H1 (cell line): ENCODE data around the gene IQGAP1. TPM values are rescaled to one million over a fixed set of nuclear protein-coding genes. Genes with fewer than 3 reads are reported as not detected.

Experiments used
- CTCF ChIA-PET: fragments of 300-600 bp; sonication (Branson Sonifier 250); formaldehyde crosslinking; loops from one replicate; lab custom pipeline; 2021; ENCODE audit not compliant: partially characterized antibody; lab: Charles Lee
- POLR2A ChIA-PET: fragments of 300-600 bp; sonication (Branson Sonifier 250); formaldehyde crosslinking; loops from one replicate; lab custom pipeline; 2021; ENCODE audit warnings: inconsistent platforms; ENCODE audit not compliant: partially characterized antibody; lab: Charles Lee
- DNase-seq, 2 experiments: peaks; one replicate each; pipeline versions ENCODE4 v3.0.0 to v3.0.0-alpha.2; 2010 to 2022; ENCODE audit warnings: low spot score in 2 of 2, low read depth in 1 of 2, mixed read lengths in 1 of 2
- FAIRE-seq: peaks from 2 replicates; lab custom pipeline; 2011; peaks lifted over from hg19 to GRCh38; lab: Jason Lieb, UNC
- H2AFZ ChIP-seq: 2 replicates; pipeline ENCODE4 v1.8.1; 2012; ENCODE audit warnings: low read length, inconsistent platforms
- H2AK5ac ChIP-seq: 2 replicates; pipeline ENCODE4 v1.6.1; 2013; ENCODE audit warnings: low read depth, low read length
- H2BK120ac ChIP-seq: replicated peaks from 2 replicates; pipeline ENCODE3; 2013; ENCODE audit warnings: low read depth, low read length, inconsistent platforms
- H2BK12ac ChIP-seq: 2 replicates; pipeline ENCODE4 v1.6.1; 2013; ENCODE audit warnings: low read depth, low read length
- H2BK15ac ChIP-seq: 2 replicates; pipeline ENCODE4 v1.6.1; 2013; ENCODE audit warnings: low read length
- H2BK20ac ChIP-seq: 2 replicates; pipeline ENCODE4 v1.6.1; 2013; ENCODE audit warnings: low read length
- H2BK5ac ChIP-seq: 2 replicates; pipeline ENCODE4 v1.6.1; 2013; ENCODE audit warnings: low read depth, low read length
- H3K14ac ChIP-seq: 2 replicates; pipeline ENCODE4 v1.6.1; 2013; ENCODE audit warnings: inconsistent platforms; ENCODE audit not compliant: insufficient read length
- H3K18ac ChIP-seq: 2 replicates; pipeline ENCODE4 v1.6.1; 2013; ENCODE audit warnings: low read length; ENCODE audit errors: extremely low read depth
- H3K23ac ChIP-seq: 2 replicates; pipeline ENCODE4 v1.6.1; 2013; ENCODE audit warnings: inconsistent platforms; ENCODE audit not compliant: insufficient read length
- H3K23me2 ChIP-seq: 2 replicates; pipeline ENCODE4 v1.6.1; 2013; ENCODE audit warnings: low read depth, low read length
- H3K27ac ChIP-seq: 2 replicates; pipeline ENCODE4 v1.6.1; 2011; ENCODE audit warnings: low read depth, low read length, inconsistent platforms
- H3K27me3 ChIP-seq, 4 experiments: replicated peaks in 1 of 4; 1 replicate in 1 of 4; 2 replicates in 3 of 4; pipeline versions ENCODE4 v1.6.1 to v1.8.1; 2011 to 2013; ENCODE audit warnings: low read length in 3 of 4, mild to moderate bottlenecking in 3 of 4, inconsistent platforms in 2 of 4, mixed read lengths in 2 of 4, moderate library complexity in 1 of 4; ENCODE audit not compliant: control insufficient read depth in 3 of 4, insufficient read depth in 3 of 4; ENCODE audit errors: extremely low read depth in 1 of 4
- H3K36me3 ChIP-seq, 4 experiments: 2 replicates each; pipeline versions ENCODE4 v1.6.1 to v1.8.1; 2011 to 2013; ENCODE audit warnings: mild to moderate bottlenecking in 4 of 4, low read length in 3 of 4, moderate library complexity in 2 of 4, control low read depth in 1 of 4, inconsistent platforms in 1 of 4; ENCODE audit not compliant: insufficient read depth in 4 of 4, control insufficient read depth in 2 of 4
- H3K4ac ChIP-seq: replicated peaks from 2 replicates; pipeline ENCODE3; 2013; ENCODE audit warnings: low read length, low read depth, mixed read lengths, inconsistent platforms; ENCODE audit not compliant: insufficient read length
- H3K4me1 ChIP-seq, 4 experiments: replicated peaks in 1 of 4; 1 replicate in 1 of 4; 2 replicates in 3 of 4; pipeline versions ENCODE4 v1.6.1 to v1.8.1; 2011 to 2013; ENCODE audit warnings: low read length in 3 of 4, inconsistent platforms in 2 of 4, mixed read lengths in 1 of 4; ENCODE audit not compliant: insufficient read depth in 4 of 4, control insufficient read depth in 3 of 4
- H3K4me2 ChIP-seq, 2 experiments: 2 replicates each; pipeline versions ENCODE4 v1.6.1 to v1.8.1; 2011 to 2013; ENCODE audit warnings: low read depth in 2 of 2, low read length in 2 of 2, control low read depth in 1 of 2, inconsistent platforms in 1 of 2, mild to moderate bottlenecking in 1 of 2; ENCODE audit not compliant: insufficient read depth in 1 of 2
- H3K4me3 ChIP-seq, 4 experiments: fragments of 200-600, 300-600 bp in 1 of 4; sonication (generic), shearing (Covaris generic), sonication (Bioruptor Twin) in 1 of 4; 2 replicates each; pipeline versions ENCODE4 v1.5.1 to v1.8.1; 2011 to 2016; ENCODE audit warnings: low read length in 4 of 4, low read depth in 3 of 4, control low read depth in 2 of 4, inconsistent platforms in 2 of 4, mild to moderate bottlenecking in 2 of 4, mixed read lengths in 1 of 4, moderate library complexity in 1 of 4; ENCODE audit not compliant: insufficient read depth in 2 of 4; ENCODE audit errors: extremely low read depth in 1 of 4
- H3K56ac ChIP-seq: replicated peaks from 2 replicates; pipeline ENCODE3; 2013; ENCODE audit warnings: low read depth, mild to moderate bottlenecking, mixed read lengths, low read length, inconsistent platforms; ENCODE audit not compliant: insufficient read length
- H3K79me1 ChIP-seq: 2 replicates; pipeline ENCODE4 v1.6.1; 2013; ENCODE audit warnings: low read depth, low read length, control low read depth
- H3K79me2 ChIP-seq, 2 experiments: 2 replicates each; pipeline versions ENCODE4 v1.6.1 to v1.8.1; 2012 to 2013; ENCODE audit warnings: low read length in 2 of 2, mild to moderate bottlenecking in 2 of 2, inconsistent platforms in 1 of 2; ENCODE audit not compliant: insufficient read depth in 2 of 2, control insufficient read depth in 1 of 2
- H3K9ac ChIP-seq, 4 experiments: replicated peaks in 1 of 4; 1 replicate in 1 of 4; 2 replicates in 3 of 4; pipeline versions ENCODE4 v1.6.1 to v1.8.1; 2011 to 2013; ENCODE audit warnings: low read depth in 3 of 4, low read length in 3 of 4, control low read depth in 2 of 4, mild to moderate bottlenecking in 2 of 4, moderate library complexity in 2 of 4, inconsistent platforms in 1 of 4; ENCODE audit errors: extremely low read depth in 1 of 4
- H3K9me3 ChIP-seq, 2 experiments: 2 replicates each; pipeline versions ENCODE4 v1.6.1 to v1.8.1; 2012 to 2013; ENCODE audit warnings: mild to moderate bottlenecking in 2 of 2, moderate library complexity in 2 of 2, control low read depth in 1 of 2, inconsistent platforms in 1 of 2, low read depth in 1 of 2, low read length in 1 of 2, mixed read lengths in 1 of 2; ENCODE audit not compliant: insufficient read depth in 2 of 2
- H4K20me1 ChIP-seq, 2 experiments: replicated peaks in 1 of 2; 2 replicates each; pipeline versions ENCODE3 to v1.8.1; 2011 to 2013; ENCODE audit warnings: inconsistent platforms in 2 of 2, low read length in 2 of 2, mild to moderate bottlenecking in 1 of 2; ENCODE audit not compliant: insufficient read depth in 2 of 2, control insufficient read depth in 1 of 2
- H4K5ac ChIP-seq: 2 replicates; pipeline ENCODE4 v1.6.1; 2013; ENCODE audit warnings: low read length, low read depth, mixed read lengths, inconsistent platforms; ENCODE audit not compliant: insufficient read length
- H4K8ac ChIP-seq: 2 replicates; pipeline ENCODE4 v1.8.0; 2013; ENCODE audit warnings: mild to moderate bottlenecking, moderate library complexity, low read length, inconsistent platforms; ENCODE audit not compliant: insufficient read depth; ENCODE audit errors: extremely low read depth
- H4K91ac ChIP-seq: replicated peaks from 2 replicates; pipeline ENCODE3; 2013; ENCODE audit warnings: low read length, mixed read lengths, inconsistent platforms; ENCODE audit not compliant: insufficient read length
- CEBPB ChIP-seq: IDR thresholded peaks from 2 replicates; pipeline ENCODE4 v1.6.1; 2012; ENCODE audit warnings: low read depth, low read length
- CHD2 ChIP-seq: IDR thresholded peaks from 2 replicates; pipeline ENCODE4 v1.6.1; 2012; ENCODE audit warnings: low read length, improper control_type of control experiment
- HDAC2 ChIP-seq, 2 experiments: fragments of 300-600 bp in 1 of 2; sonication (generic) in 1 of 2; IDR thresholded peaks; 2 replicates each; pipeline ENCODE4 v1.6.1; 2011 to 2012; ENCODE audit warnings: low read depth in 2 of 2, low read length in 2 of 2, mild to moderate bottlenecking in 2 of 2, moderate library complexity in 2 of 2, borderline replicate concordance in 1 of 2, inconsistent platforms in 1 of 2
- KDM4A ChIP-seq: IDR thresholded peaks from one replicate; pipeline ENCODE4 v1.7.1; 2012; ENCODE audit warnings: low read depth, mild to moderate bottlenecking, moderate library complexity, low read length, inconsistent platforms; ENCODE audit not compliant: severe bottlenecking
- RNF2 ChIP-seq: fragments of 200-900, 300-1000 bp; sonication (generic); IDR thresholded peaks from 2 replicates; pipeline ENCODE4 v1.7.1; 2016; ENCODE audit warnings: borderline replicate concordance, low read depth, mild to moderate bottlenecking, antibody characterized with exemption, low read length; ENCODE audit not compliant: poor library complexity, severe bottlenecking; ENCODE audit errors: missing control alignments
- whole genome bisulfite sequencing, 2 experiments: shearing (Covaris generic) in 1 of 2; methylation state at CpG; one replicate each; pipeline versions ENCODE4 v1.1.6 to v1.1.7; 2013 to 2015; ENCODE audit warnings: low lambda C conversion rate in 2 of 2, mixed read lengths in 2 of 2, inconsistent platforms in 1 of 2, low coverage in 1 of 2, missing lambda C conversion rate in 1 of 2; ENCODE audit not compliant: insufficient replicate concordance in 2 of 2, insufficient coverage in 1 of 2, insufficient read length in 1 of 2; ENCODE audit errors: extremely low coverage in 1 of 2, missing lambda C conversion rate in 1 of 2; 5-methylcytosine and 5-hydroxymethylcytosine counted together
- polyA plus RNA-seq, 7 experiments: library from polyadenylated mRNA; depleted of rRNA in 3 of 7; stranded (reverse) in 5 of 7; unstranded in 2 of 7; fragments of >200 nt in 5 of 7; fragments of 200-250 nt in 2 of 7; gene quantifications; 1 replicate in 5 of 7; 2 replicates in 1 of 7; 4 replicates in 1 of 7; pipeline versions ENCODE4 v1.2.1 to v1.2.3, GENCODE V29; 2011 to 2013; ENCODE audit warnings: missing spikeins in 2 of 7, mixed read lengths in 2 of 7
- total RNA-seq: library from RNA; stranded (reverse); fragmentation: NEBNext Ultra II Directional; extraction: Animal tissue kit (Norgen Biotek cat#: 25700); gene quantifications from 2 replicates; pipeline ENCODE4 v1.2.1, GENCODE V29; 2021

Gene IQGAP1
- total and polyA plus RNA-seq, 2 of the 8 experiments (the other 6 are each of a cell fraction or from before 2014, with no cell fraction given), result 56.0 to 138 TPM

- Histone ChIP-seq H3K18ac (no peak overlapping the region), H3K79me2 (no peaks in the 10 kb centered on the region), H3K27ac (no peak overlapping the region), H3K4me1 (peaks cover 0 to 5% (median 1%) of the 10 kb centered on the region in 4 experiments; a peak in 4 of 7 replicates), H3K4me3 (no peak overlapping the region), H2BK20ac (no peak overlapping the region), H3K23ac (no peak overlapping the region), H2BK12ac (no peak overlapping the region), H3K27me3 (no peaks in the 10 kb centered on the region), H3K4me2 (no peak overlapping the region), H3K23me2 (no peaks in the 10 kb centered on the region; the same call in 1 of the 2 replicates), H3K9me3 (no peaks in the 10 kb centered on the region; a peak in 1 of 4 replicates), H2BK120ac (no peak overlapping the region), H2AK5ac (no peak overlapping the region), H4K91ac (no peak overlapping the region), H4K8ac (no peak overlapping the region), H3K36me3 (peaks cover 6 to 47% (median 22%) of the 10 kb centered on the region in 4 experiments), H3K79me1 (no peaks in the 10 kb centered on the region), H2BK5ac (no peak overlapping the region), H3K4ac (no peak overlapping the region), H3K9ac (no peak overlapping the region), H4K20me1 (no peaks in the 10 kb centered on the region), H2AFZ (no peak overlapping the region), H2BK15ac (no peak overlapping the region), H3K56ac (no peak overlapping the region), H3K14ac (no peak overlapping the region), H4K5ac (no peak overlapping the region)
- POLR2A ChIA-PET, result interaction anchor here (1.0 to 1.2 kb wide), 2 partner anchors 12 to 16 kb away, joined by 3 read pairs; no protein-coding TSS in a partner anchor
- DNase-seq, result peak in 1 of 2 experiments; percentile 3
- CTCF ChIA-PET, result interaction anchor here (0.6 to 1.3 kb wide), 3 partner anchors 10 to 136 kb away, joined by 3 to 8 read pairs (median 4); no protein-coding TSS in a partner anchor
- FAIRE-seq, result peak; percentile 24
- 91% methylated on average over 5 of the region's 5 CpGs; no CpG with 5 or more reads in 1 of the 2 experiments for WGBS, 2 experiments
- TF ChIP-seq RNF2 (no peak), KDM4A (no peak), HDAC2 (IDR thresholded peaks at IDR 0.05; ENCODE audit: borderline replicate concordance in 1 of 2, low read depth in 2 of 2, low read length in 2 of 2) (no peak), CHD2 (no peak), CEBPB (no peak)
Measured at GRCh38 chr15:90456236-90456635, 68.2 kb downstream of the IQGAP1 start.
